ENCODE data around the gene LYST.

LYST gene

DNA sequence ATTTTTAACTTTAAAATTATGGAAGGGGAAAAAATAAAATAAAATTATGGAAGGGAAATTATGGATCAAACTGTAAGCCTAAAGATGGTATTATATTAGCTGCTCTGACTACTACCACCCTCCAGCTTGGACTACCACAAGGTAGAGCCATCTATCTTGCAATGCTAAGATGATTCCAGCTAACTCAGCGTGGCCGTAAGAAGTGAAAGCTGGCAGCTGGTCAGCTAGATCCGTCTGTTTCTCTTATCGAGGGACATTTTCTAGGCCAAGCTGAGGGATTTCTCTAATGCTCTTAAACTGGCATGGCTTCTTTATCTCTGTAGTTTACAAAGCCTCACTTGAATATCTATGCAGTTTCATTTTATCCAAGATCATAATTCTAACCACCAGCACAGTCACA lies 31.5 kb downstream of the LYST start:
- Mint-ChIP-seq H3K4me3 (no peak overlapping the region), H3K27ac (no peak overlapping the region), H3K36me3 (ENCODE audit: low read depth) (peaks cover 7% of the 10 kb centered on the region), H3K27me3 (no peaks in the 10 kb centered on the region), H3K9me3 (no peaks in the 10 kb centered on the region), H3K4me1 (ENCODE audit: low read depth) (peaks cover 15% of the 10 kb centered on the region)
- intact Hi-C loops (cut with micrococcal nuclease), result loop anchor here (10.0 kb wide), 1 partner anchor 140 kb away; no protein-coding TSS in a partner anchor

DNA sequence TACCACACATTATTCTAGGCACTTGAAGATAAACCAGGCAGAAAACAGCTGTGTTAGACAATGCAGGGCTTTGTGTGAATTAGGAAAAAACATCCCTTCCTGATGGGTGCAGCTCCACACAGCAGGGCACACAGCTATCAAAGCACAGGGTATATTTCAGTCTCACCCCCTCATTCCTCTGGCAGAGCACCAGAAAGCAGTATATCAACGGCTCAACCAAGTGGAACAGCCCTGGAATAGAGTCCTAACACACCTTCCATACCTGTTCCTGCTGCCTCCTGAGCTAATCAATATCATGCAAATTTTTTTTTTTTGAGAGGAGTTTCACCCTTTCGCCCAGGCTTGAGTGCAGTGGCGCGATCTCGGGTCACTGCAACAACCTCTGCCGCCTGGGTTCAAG lies 32.1 kb downstream of the LYST start:
- peaks cover 15% of the 10 kb centered on the region for H3K4me1 Mint-ChIP-seq (ENCODE audit: low read depth)
- peaks cover 11% of the 10 kb centered on the region for H3K36me3 Mint-ChIP-seq (ENCODE audit: low read depth)
- no peak overlapping the region for H3K27ac Mint-ChIP-seq
- no peaks in the 10 kb centered on the region for H3K27me3 Mint-ChIP-seq
- intact Hi-C loops (cut with micrococcal nuclease), result loop anchor here (10.0 kb wide), 1 partner anchor 140 kb away; no protein-coding TSS in a partner anchor
- H3K4me3 Mint-ChIP-seq, result no peak overlapping the region
- no peaks in the 10 kb centered on the region for H3K9me3 Mint-ChIP-seq

DNA sequence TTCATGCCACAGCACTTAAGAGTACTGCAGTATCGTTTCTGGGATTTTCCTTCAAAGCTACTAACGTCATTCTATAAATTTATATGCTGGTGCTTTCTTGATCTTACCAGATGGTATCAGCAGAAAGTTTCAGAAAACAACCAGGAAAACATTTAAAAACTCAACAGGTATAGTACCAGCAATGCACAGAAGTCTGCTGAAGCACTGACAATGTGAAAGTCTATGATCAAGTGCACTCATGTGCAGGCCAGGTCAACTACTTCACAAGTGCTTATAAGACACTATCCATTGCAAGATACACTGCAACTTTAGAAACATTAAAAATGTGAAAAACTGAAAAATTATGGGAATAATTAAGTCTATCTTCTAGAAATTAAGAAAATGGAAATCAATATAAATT lies 34.7 kb downstream of the LYST start:
- Mint-ChIP-seq H3K27ac (no peak overlapping the region), H3K4me3 (no peak overlapping the region), H3K4me1 (ENCODE audit: low read depth) (peaks cover 15% of the 10 kb centered on the region), H3K36me3 (ENCODE audit: low read depth) (peaks cover 23% of the 10 kb centered on the region), H3K9me3 (no peaks in the 10 kb centered on the region), H3K27me3 (no peaks in the 10 kb centered on the region)
- intact Hi-C loops (cut with micrococcal nuclease), result loop anchor here (10.0 kb wide), 1 partner anchor 143 kb away; no protein-coding TSS in a partner anchor

DNA sequence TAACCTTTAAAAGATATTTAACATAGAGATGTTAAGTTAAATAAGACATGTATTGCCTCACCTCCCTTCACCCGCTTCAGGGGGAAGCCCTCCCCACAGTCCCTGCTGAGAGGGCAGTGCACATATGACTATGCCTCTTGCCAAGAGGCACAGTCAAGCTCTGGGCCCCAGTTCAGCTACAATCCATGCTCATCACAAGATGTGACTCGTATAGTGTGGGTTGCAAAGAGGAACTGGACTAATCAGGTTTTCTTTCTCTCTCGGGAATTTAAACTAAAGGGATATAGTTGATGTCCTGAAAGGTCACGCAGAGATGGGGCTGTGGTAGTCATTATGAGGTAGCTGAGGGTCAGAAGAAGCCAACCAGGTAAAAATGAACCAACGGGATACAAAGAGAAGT lies 35.6 kb downstream of the LYST start:
- intact Hi-C loops (cut with micrococcal nuclease), result loop anchor here (10.0 kb wide), 1 partner anchor 144 kb away; no protein-coding TSS in a partner anchor
- no peaks in the 10 kb centered on the region for H3K27me3 Mint-ChIP-seq
- peaks cover 19% of the 10 kb centered on the region for H3K4me1 Mint-ChIP-seq (ENCODE audit: low read depth)
- peak overlapping the region; percentile 27 for H3K4me3 Mint-ChIP-seq
- H3K9me3 Mint-ChIP-seq, result no peaks in the 10 kb centered on the region
- H3K36me3 Mint-ChIP-seq (ENCODE audit: low read depth), result peaks cover 29% of the 10 kb centered on the region
- H3K27ac Mint-ChIP-seq, result peak overlapping the region; percentile 61

DNA sequence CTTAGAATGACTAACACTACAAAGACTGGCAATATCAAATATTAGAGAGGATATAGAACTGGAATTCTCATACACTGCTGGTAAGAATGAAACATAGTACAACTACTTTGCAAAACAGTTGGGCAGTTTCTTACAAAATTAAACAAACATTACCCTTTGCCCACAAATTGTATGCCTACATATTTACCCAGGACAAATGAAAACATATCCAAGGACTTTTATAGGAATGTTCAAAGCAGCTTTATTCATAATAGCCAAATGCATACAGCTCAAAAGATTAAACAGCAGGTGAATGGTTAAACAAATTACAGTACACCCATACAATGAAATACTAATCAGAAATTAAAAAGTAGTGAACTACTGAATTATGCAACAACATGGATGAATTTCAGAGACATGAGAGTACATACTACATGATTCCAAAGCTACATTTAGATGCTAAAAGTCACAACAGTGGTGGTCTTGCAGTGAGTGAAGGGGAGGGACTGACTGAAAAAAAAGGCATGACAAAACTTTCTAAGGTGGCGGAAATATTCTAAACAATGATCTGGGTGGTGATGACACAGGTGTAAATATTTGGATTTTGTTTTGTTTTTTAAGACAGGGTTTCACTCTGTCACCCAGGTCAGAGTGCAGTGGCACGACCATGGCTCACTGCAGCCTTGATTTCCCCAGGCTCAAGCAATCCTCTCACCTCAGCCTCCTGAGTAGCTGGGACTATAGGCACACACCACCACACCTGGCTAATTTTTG lies 40.4 kb downstream of the LYST start:
- Mint-ChIP-seq H3K4me3 (no peak overlapping the region), H3K27me3 (no peaks in the 10 kb centered on the region), H3K9me3 (no peaks in the 10 kb centered on the region), H3K4me1 (ENCODE audit: low read depth) (peaks cover 31% of the 10 kb centered on the region), H3K27ac (peak overlapping the region; percentile 20), H3K36me3 (ENCODE audit: low read depth) (peaks cover 51% of the 10 kb centered on the region)
- intact Hi-C loops (cut with micrococcal nuclease), result no loop called here

DNA sequence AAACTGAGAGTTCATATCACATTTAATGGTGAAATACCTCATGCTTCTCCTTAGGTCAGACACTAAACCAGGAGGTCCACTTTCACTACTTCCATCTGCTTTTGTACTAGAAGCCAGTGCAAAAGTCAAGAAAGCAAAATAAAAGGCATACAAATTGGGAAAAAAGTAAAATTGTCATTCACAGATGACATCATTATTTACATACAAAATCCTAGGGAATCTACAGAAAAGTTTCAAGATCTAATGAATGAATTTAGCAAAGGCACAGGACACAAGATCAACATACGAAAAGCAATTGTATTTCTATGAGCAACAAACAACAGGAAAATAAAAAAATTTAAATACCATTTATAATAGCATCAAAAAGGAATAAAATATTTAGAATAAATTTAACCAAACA lies 41.5 kb downstream of the LYST start:
- Mint-ChIP-seq H3K27ac (peak overlapping the region; percentile 39), H3K9me3 (no peaks in the 10 kb centered on the region), H3K27me3 (no peaks in the 10 kb centered on the region), H3K4me3 (no peak overlapping the region), H3K4me1 (ENCODE audit: low read depth) (peaks cover 24% of the 10 kb centered on the region), H3K36me3 (ENCODE audit: low read depth) (peaks cover 45% of the 10 kb centered on the region)
- intact Hi-C loops (cut with micrococcal nuclease), result no loop called here

DNA sequence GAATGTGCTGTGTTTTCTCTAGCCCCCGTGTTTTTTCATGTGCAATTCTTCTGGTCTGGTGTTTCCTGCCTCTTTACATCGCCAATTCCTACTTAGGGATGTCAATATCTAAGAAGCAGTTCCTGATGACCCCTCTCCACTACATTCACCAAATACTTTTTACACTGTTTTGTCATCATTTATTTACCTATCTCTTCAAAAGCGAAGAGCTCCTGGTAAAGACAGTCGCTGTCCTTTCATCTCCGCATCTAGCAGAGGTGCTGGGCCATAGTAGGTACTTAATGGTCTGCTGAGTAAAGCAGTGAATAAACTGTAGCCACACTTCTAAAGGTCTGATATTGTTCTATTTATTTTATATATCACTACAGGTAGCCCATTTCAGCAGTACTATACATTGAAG lies 43.0 kb downstream of the LYST start:
- Mint-ChIP-seq H3K36me3 (ENCODE audit: low read depth) (peaks cover 57% of the 10 kb centered on the region), H3K4me1 (ENCODE audit: low read depth) (peaks cover 24% of the 10 kb centered on the region), H3K4me3 (no peak overlapping the region), H3K27ac (no peak overlapping the region), H3K9me3 (no peaks in the 10 kb centered on the region), H3K27me3 (no peaks in the 10 kb centered on the region)
- intact Hi-C loops (cut with micrococcal nuclease), result no loop called here

DNA sequence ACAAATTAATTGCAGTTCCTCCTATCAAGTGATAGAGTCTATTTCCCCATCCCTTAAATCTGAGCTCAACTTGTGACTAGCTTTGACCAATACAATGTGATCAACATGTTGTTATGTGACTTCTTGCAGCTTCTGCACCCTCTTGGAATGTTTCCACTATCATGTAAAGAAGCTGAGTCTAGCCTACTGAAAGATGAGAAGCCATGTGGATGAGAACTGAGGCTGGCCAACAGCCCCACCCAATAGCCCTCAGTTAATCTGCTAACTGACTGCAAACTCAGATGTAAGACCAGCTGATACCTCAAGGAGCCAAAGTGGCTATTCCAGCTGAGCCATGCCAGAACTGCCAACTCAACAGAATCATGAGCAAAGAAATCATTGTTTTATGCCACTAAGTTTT lies 44.0 kb downstream of the LYST start:
- H3K4me1 Mint-ChIP-seq (ENCODE audit: low read depth), result peaks cover 24% of the 10 kb centered on the region
- no peaks in the 10 kb centered on the region for H3K9me3 Mint-ChIP-seq
- H3K36me3 Mint-ChIP-seq (ENCODE audit: low read depth), result peaks cover 53% of the 10 kb centered on the region
- intact Hi-C loops (cut with micrococcal nuclease), result no loop called here
- no peaks in the 10 kb centered on the region for H3K27me3 Mint-ChIP-seq
- no peak overlapping the region for H3K4me3 Mint-ChIP-seq
- no peak overlapping the region for H3K27ac Mint-ChIP-seq

DNA sequence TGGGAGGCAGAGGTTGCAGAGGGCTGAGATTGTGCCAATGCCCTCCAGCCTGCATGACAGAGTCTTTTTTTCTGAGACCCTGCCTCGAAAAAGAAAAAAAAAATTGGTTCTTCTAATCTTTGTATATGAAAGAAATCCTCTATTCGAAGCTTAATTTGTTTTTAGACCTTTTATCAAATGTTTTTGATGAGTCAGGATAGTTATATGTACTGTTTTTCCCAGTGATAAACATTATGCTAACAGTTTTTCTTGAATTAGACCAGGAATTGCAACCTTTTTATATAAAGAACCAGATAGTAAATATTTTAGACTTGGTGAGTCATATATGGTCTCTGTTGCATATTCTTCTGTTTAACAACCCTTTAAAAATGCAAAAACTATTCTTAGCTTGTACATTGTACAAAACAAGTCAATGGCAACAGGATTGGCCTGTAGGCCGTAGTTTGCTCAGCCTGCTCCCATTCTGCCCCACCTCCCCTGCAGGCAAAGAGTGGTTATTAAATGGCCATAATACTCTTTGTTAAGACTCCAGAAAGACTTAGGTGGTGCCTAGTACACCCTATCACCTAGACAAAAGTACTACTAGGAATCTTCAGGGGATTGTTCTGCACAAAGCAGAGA lies 45.2 kb downstream of the LYST start:
- no peaks in the 10 kb centered on the region for H3K9me3 Mint-ChIP-seq
- no peak overlapping the region for H3K4me3 Mint-ChIP-seq
- H3K27ac Mint-ChIP-seq, result peak overlapping the region; percentile 27
- H3K27me3 Mint-ChIP-seq, result no peaks in the 10 kb centered on the region
- peaks cover 45% of the 10 kb centered on the region for H3K36me3 Mint-ChIP-seq (ENCODE audit: low read depth)
- peaks cover 23% of the 10 kb centered on the region for H3K4me1 Mint-ChIP-seq (ENCODE audit: low read depth)
- intact Hi-C loops (cut with micrococcal nuclease), result no loop called here

DNA sequence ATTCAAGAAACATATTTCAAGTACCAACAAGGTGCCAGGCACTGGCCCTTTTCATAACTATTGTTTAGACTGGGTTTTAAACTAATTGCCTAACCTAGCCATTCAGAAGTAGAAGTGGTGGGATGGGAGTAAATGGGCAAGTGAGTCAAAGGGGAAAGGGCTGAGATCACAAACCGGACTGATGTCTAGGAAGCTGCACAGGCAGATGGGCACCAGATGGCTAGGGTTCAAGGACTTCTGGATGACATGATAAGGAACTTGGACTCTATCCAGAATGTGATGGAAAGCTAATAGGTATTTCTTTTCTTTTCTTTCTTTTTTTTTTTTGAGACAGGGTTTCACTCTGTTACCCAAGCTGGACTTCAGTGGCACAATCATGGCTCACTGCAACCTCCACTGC lies 46.6 kb downstream of the LYST start:
- peaks cover 34% of the 10 kb centered on the region for H3K36me3 Mint-ChIP-seq (ENCODE audit: low read depth)
- no peak overlapping the region for H3K4me3 Mint-ChIP-seq
- peaks cover 19% of the 10 kb centered on the region for H3K4me1 Mint-ChIP-seq (ENCODE audit: low read depth)
- no peaks in the 10 kb centered on the region for H3K9me3 Mint-ChIP-seq
- intact Hi-C loops (cut with micrococcal nuclease), result no loop called here
- no peaks in the 10 kb centered on the region for H3K27me3 Mint-ChIP-seq
- H3K27ac Mint-ChIP-seq, result no peak overlapping the region

DNA sequence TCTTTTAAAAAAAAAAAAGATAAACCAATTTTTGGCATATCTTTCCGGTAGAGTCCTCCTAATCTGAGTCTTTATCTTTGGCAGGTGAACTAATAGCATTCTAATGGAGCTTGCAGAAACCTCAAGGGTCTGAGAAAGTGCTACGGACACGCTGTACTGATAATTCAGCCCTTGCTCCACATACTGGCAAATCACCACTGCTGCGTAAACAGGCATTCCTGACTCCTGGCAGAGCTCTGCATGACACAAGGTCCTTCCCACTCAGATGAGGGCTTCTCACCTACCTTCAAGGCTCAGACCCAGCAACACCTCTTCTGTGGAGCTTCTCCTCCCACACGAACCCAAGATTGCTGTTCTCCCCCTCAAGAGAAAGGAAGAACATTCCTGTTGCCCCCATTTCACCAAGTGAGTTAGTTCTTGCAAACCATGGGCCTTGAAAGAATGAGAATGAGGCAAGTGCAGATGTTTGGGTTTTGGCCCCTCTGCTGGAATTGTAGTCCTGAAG lies 48.0 kb downstream of the LYST start:
- Mint-ChIP-seq H3K4me3 (no peak overlapping the region), H3K27me3 (no peaks in the 10 kb centered on the region), H3K27ac (no peak overlapping the region), H3K4me1 (ENCODE audit: low read depth) (peaks cover 18% of the 10 kb centered on the region), H3K9me3 (no peaks in the 10 kb centered on the region), H3K36me3 (ENCODE audit: low read depth) (peaks cover 26% of the 10 kb centered on the region)
- intact Hi-C loops (cut with micrococcal nuclease), result no loop called here

DNA sequence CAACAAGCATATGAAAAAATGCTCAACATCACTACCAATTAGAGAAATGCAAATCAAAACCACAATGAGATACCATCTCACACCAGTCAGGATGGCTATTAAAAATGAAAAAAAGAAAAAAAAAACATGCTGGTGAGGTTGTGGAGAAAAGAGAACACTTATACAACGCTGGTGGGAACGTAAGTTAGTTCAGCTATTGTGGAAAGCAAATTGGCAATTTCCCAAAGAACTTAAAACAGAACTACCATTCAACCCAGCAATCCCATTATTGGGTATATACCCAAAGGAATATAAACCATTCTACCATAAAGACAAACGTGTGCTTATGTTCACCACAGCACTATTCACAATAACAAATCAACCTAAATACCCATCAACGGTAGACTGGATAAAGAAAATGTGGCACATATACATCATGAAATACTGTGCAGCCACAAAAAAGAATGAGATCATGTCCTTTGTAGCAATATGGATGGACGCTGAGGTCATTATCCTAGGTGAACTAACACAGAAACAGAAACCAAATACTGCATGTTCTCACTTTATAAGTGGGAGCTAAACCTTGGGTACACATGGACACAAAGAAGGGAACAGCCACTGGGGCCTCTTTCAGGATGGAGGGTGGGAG lies 49.5 kb downstream of the LYST start:
- peaks cover 4% of the 10 kb centered on the region for H3K4me1 Mint-ChIP-seq (ENCODE audit: low read depth)
- intact Hi-C loops (cut with micrococcal nuclease), result no loop called here
- H3K27me3 Mint-ChIP-seq, result no peaks in the 10 kb centered on the region
- peaks cover 24% of the 10 kb centered on the region for H3K36me3 Mint-ChIP-seq (ENCODE audit: low read depth)
- no peak overlapping the region for H3K27ac Mint-ChIP-seq
- no peak overlapping the region for H3K4me3 Mint-ChIP-seq
- H3K9me3 Mint-ChIP-seq, result no peaks in the 10 kb centered on the region

DNA sequence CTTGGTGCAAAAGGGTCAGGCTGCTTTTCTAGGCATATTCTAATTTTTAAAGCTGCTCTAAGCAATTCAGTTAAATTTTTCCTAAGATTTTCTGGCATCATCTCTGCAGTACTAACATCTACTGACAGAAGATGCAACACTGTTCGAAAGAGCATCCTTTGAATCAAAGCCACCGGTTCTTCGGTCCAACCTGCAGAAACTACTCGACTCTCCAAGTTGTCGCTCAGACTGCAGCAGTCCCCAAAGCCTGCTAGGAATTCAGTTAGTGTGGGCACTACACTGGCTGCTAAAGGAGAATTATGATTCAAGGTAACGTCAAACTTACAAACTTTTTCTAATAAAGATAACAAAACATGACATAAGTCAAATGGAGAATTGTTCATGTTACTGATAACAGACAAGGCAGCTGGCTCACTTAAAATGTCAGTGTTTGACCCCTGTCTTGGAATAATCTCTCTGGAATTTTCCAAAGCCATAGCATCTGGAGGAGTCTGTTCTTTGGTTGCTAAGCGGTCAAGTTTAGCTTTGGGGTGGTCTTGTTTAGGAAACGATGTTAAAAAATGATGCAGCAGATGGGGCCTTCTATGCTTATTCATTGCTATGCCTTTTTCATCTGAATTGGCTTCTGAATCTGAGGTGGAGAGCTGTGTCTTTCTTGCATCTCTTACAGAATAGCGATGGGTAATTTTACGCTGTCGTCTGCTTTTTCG lies 56.9 kb downstream of the LYST start:
- Mint-ChIP-seq H3K27me3 (no peaks in the 10 kb centered on the region), H3K27ac (no peak overlapping the region), H3K9me3 (no peaks in the 10 kb centered on the region), H3K36me3 (ENCODE audit: low read depth) (peaks cover 70% of the 10 kb centered on the region), H3K4me1 (ENCODE audit: low read depth) (peaks cover 4% of the 10 kb centered on the region), H3K4me3 (no peak overlapping the region)
- intact Hi-C loops (cut with micrococcal nuclease), result no loop called here

DNA sequence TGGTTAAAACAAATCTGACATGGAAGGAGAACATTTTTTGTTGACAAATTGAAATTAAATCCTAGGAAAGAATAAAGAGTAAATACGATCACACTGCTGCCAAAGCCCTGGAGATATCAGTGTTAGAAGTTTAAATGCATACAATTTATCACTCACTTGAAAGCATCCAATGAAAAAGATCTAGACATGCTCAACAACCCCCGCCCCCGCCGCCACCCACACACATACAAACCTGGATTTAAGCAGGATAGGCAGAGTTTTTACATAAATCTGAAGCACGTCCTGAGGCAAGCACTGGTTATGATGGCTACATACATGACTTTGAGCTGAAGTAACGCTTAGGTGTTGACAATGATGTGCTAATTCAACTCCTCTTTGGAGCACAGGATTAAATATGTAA lies 58.5 kb downstream of the LYST start:
- no peaks in the 10 kb centered on the region for H3K9me3 Mint-ChIP-seq

More for the DNA sequence above, 58.5 kb downstream of the LYST start:
- no peak overlapping the region for H3K4me3 Mint-ChIP-seq
- H3K27ac Mint-ChIP-seq, result no peak overlapping the region
- H3K27me3 Mint-ChIP-seq, result no peaks in the 10 kb centered on the region
- peaks cover 5% of the 10 kb centered on the region for H3K4me1 Mint-ChIP-seq (ENCODE audit: low read depth)
- H3K36me3 Mint-ChIP-seq (ENCODE audit: low read depth), result peaks cover 80% of the 10 kb centered on the region
- intact Hi-C loops (cut with micrococcal nuclease), result no loop called here
